Heart left ventricle (tissue), 16 donors: ENCODE results near the gene CITED2. TPM values are rescaled to one million over a fixed set of nuclear protein-coding genes. Genes with fewer than 3 reads are reported as not detected.

Source experiments
- ATAC-seq, 4 donors: fragments of 200-7000 bp; cut with Tn5 transposase; one replicate each; pipeline ENCODE4 v1.9.1; 2020 to 2022; ENCODE audit warnings: moderate library complexity in 4 of 4, mild to moderate bottlenecking in 3 of 4, moderate number of reproducible peaks in 1 of 4
- DNase-seq, 5 donors: peaks; one replicate each; pipeline ENCODE4 v3.0.0-alpha.2; 2020
- H3K27ac ChIP-seq, 12 donors: fragments of 200-600 bp; sonication (generic) in 4 of 12; one replicate each; pipeline versions ENCODE4 v1.5.0 to v1.8.0; 2016 to 2022; ENCODE audit warnings: mild to moderate bottlenecking in 2 of 12
- H3K27me3 ChIP-seq, 9 donors: fragments of 200-600 bp; sonication (generic) in 2 of 9; one replicate each; pipeline versions ENCODE4 v1.5.1 to v1.8.0; 2016 to 2022; ENCODE audit warnings: mild to moderate bottlenecking in 3 of 9
- H3K36me3 ChIP-seq, 9 donors: fragments of 200-600 bp; sonication (generic) in 2 of 9; one replicate each; pipeline versions ENCODE4 v1.5.0 to v1.8.0; 2018 to 2022; ENCODE audit warnings: mild to moderate bottlenecking in 2 of 9
- H3K4me1 ChIP-seq, 12 donors: fragments of 200-600 bp; sonication (generic) in 4 of 12; one replicate each; pipeline versions ENCODE4 v1.5.0 to v1.8.0; 2016 to 2022; ENCODE audit warnings: mild to moderate bottlenecking in 3 of 12
- H3K4me3 ChIP-seq, 12 donors: fragments of 200-600 bp; sonication (generic) in 4 of 12; one replicate each; pipeline versions ENCODE4 v1.5.0 to v1.8.0; 2017 to 2022; ENCODE audit warnings: mild to moderate bottlenecking in 9 of 12, moderate library complexity in 4 of 12
- H3K9me3 ChIP-seq, 12 donors: fragments of 200-600 bp; sonication (generic) in 4 of 12; one replicate each; pipeline versions ENCODE4 v1.5.0 to v1.8.0; 2016 to 2022; ENCODE audit warnings: mild to moderate bottlenecking in 1 of 12
- POLR2A ChIP-seq, 2 donors: fragments of 450-650 bp; IDR thresholded peaks; one replicate each; pipeline ENCODE4 v1.6.1; 2017; ENCODE audit warnings: antibody characterized with exemption in 2 of 2, mild to moderate bottlenecking in 2 of 2, moderate library complexity in 2 of 2
- WGBS, 4 donors: extraction: QIAGEN DNeasy Blood & Tissue Kit in 2 of 4; methylation state at CpG; one replicate each; pipeline versions ENCODE4 v1.1.5 to v1.1.7; 2013 to 2018; 5-methylcytosine and 5-hydroxymethylcytosine counted together
- intact Hi-C, 10 donors: fragments of 100-400 bp; cut with DNase I; formaldehyde crosslinking; loops; one replicate each; pipeline versions ENCODE4 v1.11.1 to v1.14.2; 2022
- polyA plus RNA-seq, 2 donors: library from polyadenylated mRNA; stranded (reverse); fragments of 200-250 nt; gene quantifications; one replicate each; pipeline ENCODE4 v1.2.3, GENCODE V29; 2013
- total RNA-seq, 9 donors: library from RNA; depleted of rRNA in 2 of 9; stranded (reverse); fragments of >200 nt in 2 of 9; fragmentation: NEBNext Ultra II Directional in 3 of 9; extraction: Animal tissue kit (Norgen Biotek cat#: 25700) in 3 of 9; gene quantifications; one replicate each; pipeline versions ENCODE4 v1.1.0 to v1.2.4, GENCODE V29; 2016 to 2023
- TF ChIP-seq, protein P1 (sequence below), 12 donors: fragments of 200-600 bp; sonication (generic) in 4 of 12; IDR thresholded peaks; one replicate each; pipeline versions ENCODE4 v1.5.0 to v1.8.0; 2018 to 2022; ENCODE audit warnings: antibody characterized with exemption in 12 of 12, mild to moderate bottlenecking in 5 of 12
- donor health status: ischemic (EF 13 %, LVEDD 7.1; RV severe dilation, severe dysfunction).
- donor health status: healthy with polysubstance abuse.
- donor health status: DM: no; HTN: yes; CAD: no.
- donor health status: DM: no; HTN: no; CAD: no.
- donor health status: ischemic (EF 25% LVEDD 6.9; RV normal size, moderate dysfunction).
- donor health status: ischemic (EF 25% LVEDD 5.7; RV mildly dilated, moderate dysfunction).
- donor health status: healthy.
- donor health status: DM: yes; HTN: yes; CAD: no.
- donor health status: ischemic (EF 35%, LVEDD 5.7; RV mildly dilated, moderate dysfunction).
- donor health status: nonischemic (EF 11% LVEDD 7.7; RV severe dilation, severe dysfunction).
- donor health status: DM: yes; HTN: yes; CAD: no.
- donor health status: PGD.
- donor health status: ischemic (EF 29% LVEDD 5.4; RV normal size, mild dysfunction).
- donor health status: nonischemic (EF 23%, LVEDD 6.1; RV moderate dilation, normal function).

The CITED2 gene
- total and polyA plus RNA-seq, 11 donors = 13.0 to 233 (median 149) TPM

DNA sequence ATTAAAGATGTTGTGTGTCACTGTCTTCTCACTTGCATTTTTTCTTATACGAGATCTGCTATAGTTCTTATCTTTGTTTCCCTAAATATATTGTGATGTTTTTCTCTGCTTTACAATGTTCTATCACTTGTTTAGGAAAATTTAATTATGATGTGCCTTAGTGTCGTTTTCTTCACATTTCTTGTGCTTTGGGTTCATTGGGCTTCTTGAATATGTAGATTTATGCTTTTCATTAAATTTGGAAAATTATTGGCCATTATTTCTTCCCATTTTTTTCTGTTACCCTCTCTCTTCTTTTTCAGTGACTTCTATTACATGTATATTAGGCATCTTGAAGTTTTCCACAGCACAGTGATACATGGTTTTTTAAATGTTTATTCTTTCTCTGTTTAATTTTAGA lies 33.4 kb downstream of the CITED2 start:
- Histone ChIP-seq H3K4me1 (peaks cover 0 to 44% (median 6%) of the 10 kb centered on the region in 12 donors), H3K4me3 (no peak overlapping the region), H3K36me3 (no peaks in the 10 kb centered on the region), H3K27ac (no peak overlapping the region), H3K9me3 (peaks cover 0 to 6% (median 0%) of the 10 kb centered on the region in 12 donors), H3K27me3 (no peaks in the 10 kb centered on the region)
- 93 to 94% (median 94%) methylated on average over 2 of the region's 2 CpGs for WGBS, 4 donors
- ATAC-seq = no peak
- intact Hi-C loops = no loop called here
- no peak for TF ChIP-seq POLR2A (IDR thresholded peaks at IDR 0.05)
- TF ChIP-seq, protein P1, sequence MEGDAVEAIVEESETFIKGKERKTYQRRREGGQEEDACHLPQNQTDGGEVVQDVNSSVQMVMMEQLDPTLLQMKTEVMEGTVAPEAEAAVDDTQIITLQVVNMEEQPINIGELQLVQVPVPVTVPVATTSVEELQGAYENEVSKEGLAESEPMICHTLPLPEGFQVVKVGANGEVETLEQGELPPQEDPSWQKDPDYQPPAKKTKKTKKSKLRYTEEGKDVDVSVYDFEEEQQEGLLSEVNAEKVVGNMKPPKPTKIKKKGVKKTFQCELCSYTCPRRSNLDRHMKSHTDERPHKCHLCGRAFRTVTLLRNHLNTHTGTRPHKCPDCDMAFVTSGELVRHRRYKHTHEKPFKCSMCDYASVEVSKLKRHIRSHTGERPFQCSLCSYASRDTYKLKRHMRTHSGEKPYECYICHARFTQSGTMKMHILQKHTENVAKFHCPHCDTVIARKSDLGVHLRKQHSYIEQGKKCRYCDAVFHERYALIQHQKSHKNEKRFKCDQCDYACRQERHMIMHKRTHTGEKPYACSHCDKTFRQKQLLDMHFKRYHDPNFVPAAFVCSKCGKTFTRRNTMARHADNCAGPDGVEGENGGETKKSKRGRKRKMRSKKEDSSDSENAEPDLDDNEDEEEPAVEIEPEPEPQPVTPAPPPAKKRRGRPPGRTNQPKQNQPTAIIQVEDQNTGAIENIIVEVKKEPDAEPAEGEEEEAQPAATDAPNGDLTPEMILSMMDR (IDR thresholded peaks at IDR 0.05) = no peak
- DNase-seq = no peak

DNA sequence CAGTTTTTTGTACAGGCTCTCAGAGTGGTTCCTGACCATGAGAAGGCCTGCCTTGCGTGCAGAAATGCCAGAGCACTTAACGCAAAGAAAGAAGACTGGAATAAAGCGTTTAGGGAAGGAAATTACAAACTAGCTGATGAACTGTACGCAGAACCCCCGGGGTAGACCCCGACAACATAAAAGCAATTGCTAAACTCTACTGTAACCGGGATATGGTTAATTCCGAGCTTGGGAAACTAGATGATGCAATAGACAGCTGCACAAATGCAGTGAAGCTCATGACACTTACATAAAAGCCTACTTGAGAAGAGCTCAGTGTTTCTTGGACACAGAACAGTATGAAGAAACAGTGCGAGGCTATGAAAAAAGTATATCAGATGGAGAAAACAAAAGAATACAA lies 35.7 kb downstream of the CITED2 start:
- Histone ChIP-seq H3K9me3 (peaks cover 0 to 6% (median 0%) of the 10 kb centered on the region in 12 donors), H3K36me3 (no peaks in the 10 kb centered on the region), H3K27me3 (no peaks in the 10 kb centered on the region), H3K4me3 (no peak overlapping the region), H3K4me1 (peaks cover 0 to 63% (median 7%) of the 10 kb centered on the region in 12 donors), H3K27ac (peak overlapping the region in 6 of 12 donors; percentile 37 to 76 (median 56))
- intact Hi-C loops = loop anchor here in 2 of 10 donors (5.0 kb wide), 2 partner anchors 41 to 86 kb away; no protein-coding TSS in a partner anchor
- TF ChIP-seq, protein P1 (IDR thresholded peaks at IDR 0.05) = no peak
- no peak for TF ChIP-seq POLR2A (IDR thresholded peaks at IDR 0.05)
- no peak for DNase-seq
- WGBS, 4 donors = 66 to 90% (median 85%) methylated on average over 9 of the region's 9 CpGs
- ATAC-seq = peak; percentile 60 to 84 (median 84)

DNA sequence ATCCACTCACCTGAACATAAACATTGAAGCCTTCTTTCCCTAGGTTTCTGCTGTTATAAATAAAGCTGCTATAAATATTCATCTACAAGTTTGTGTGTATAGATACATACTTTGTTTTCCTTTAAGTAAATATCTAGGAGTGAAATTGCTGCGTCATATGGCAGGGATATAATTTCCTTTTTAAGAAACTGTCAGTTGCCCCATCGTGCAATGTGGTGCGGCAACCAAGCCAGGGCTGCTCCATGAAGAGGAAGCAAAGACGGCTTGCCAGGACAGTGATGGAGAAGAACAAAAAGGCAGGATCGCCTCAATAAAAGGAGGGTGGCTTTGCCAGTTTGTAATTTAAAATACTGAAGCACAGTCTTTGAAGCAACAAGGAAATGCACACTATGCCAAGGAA lies 36.6 kb downstream of the CITED2 start:
- Histone ChIP-seq H3K4me1 (peaks cover 0 to 56% (median 7%) of the 10 kb centered on the region in 12 donors), H3K27ac (peak overlapping the region in 2 of 12 donors; percentile 59 to 76), H3K4me3 (no peak overlapping the region), H3K9me3 (peaks cover 0 to 6% (median 0%) of the 10 kb centered on the region in 12 donors), H3K27me3 (no peaks in the 10 kb centered on the region), H3K36me3 (no peaks in the 10 kb centered on the region)
- DNase-seq = peak in 1 of 5 donors; percentile 55
- ATAC-seq = peak in 2 of 4 donors; percentile 49 to 52
- no peak for TF ChIP-seq POLR2A (IDR thresholded peaks at IDR 0.05)
- TF ChIP-seq, protein P1 (IDR thresholded peaks at IDR 0.05) = no peak
- intact Hi-C loops = loop anchor here in 2 of 10 donors (5.0 kb wide), 2 partner anchors 41 to 86 kb away; no protein-coding TSS in a partner anchor
- 78 to 90% (median 86%) methylated on average over 5 of the region's 5 CpGs for WGBS, 4 donors

DNA sequence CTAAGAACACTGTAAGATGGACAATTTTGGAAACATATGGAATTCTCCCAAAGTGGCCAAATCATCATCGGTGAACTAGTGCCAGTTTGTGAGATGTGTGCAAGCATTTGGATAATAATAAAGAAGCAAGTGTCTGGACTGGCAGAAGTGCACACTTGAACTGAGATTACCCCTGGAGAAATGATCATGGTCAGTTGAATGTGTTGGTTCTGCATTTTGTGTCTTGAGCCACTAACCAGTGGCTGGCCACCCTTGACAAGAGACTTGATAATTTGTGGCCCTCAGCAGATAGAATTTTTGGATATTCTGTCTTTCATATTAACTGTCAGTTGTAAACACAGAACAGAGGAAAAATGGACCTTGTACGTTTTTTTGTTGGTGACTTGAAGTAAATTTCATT lies 37.4 kb downstream of the CITED2 start:
- DNase-seq = no peak
- TF ChIP-seq, protein P1 (IDR thresholded peaks at IDR 0.05) = no peak
- TF ChIP-seq POLR2A (IDR thresholded peaks at IDR 0.05) = no peak
- H3K4me3 ChIP-seq = no peak overlapping the region
- no peaks in the 10 kb centered on the region for H3K36me3 ChIP-seq
- peaks cover 0 to 6% (median 0%) of the 10 kb centered on the region in 12 donors for H3K9me3 ChIP-seq
- no peaks in the 10 kb centered on the region for H3K27me3 ChIP-seq
- WGBS, 4 donors = 82 to 90% (median 84%) methylated on average over 2 of the region's 2 CpGs
- H3K27ac ChIP-seq = peak overlapping the region in 3 of 12 donors; percentile 8 to 76 (median 19)
- ATAC-seq = no peak
- peaks cover 0 to 54% (median 7%) of the 10 kb centered on the region in 12 donors for H3K4me1 ChIP-seq
- intact Hi-C loops = loop anchor here in 2 of 10 donors (5.0 kb wide), 2 partner anchors 40 to 85 kb away; no protein-coding TSS in a partner anchor
